HG02938 (cell line): Measurements from ENCODE around the gene RHOA.

ENCODE experiments used
- ATAC-seq: cut with Tn5 transposase; IDR thresholded peaks from one replicate; pipeline ENCODE4 v1.9.1; 2021; ENCODE audit warnings: mild to moderate bottlenecking, moderate library complexity; ENCODE audit not compliant: unreplicated experiment

RHOA gene

GRCh38 chr3:49411968-49412631 lies at the start of gene RHOA, which contains the start of gene TCTA:
RHOA (minus strand) TSS chr3:49411976; CDS start chr3:49375589, 36,387 bp downstream.
TCTA (plus strand) TSS chr3:49412423; CDS start chr3:49412427, 4 bp downstream.
- peak; percentile 80 for ATAC-seq

GRCh38 chr3:49460956-49461355 lies 49.2 kb upstream of the RHOA start:
- ATAC-seq, result no peak

DNA sequence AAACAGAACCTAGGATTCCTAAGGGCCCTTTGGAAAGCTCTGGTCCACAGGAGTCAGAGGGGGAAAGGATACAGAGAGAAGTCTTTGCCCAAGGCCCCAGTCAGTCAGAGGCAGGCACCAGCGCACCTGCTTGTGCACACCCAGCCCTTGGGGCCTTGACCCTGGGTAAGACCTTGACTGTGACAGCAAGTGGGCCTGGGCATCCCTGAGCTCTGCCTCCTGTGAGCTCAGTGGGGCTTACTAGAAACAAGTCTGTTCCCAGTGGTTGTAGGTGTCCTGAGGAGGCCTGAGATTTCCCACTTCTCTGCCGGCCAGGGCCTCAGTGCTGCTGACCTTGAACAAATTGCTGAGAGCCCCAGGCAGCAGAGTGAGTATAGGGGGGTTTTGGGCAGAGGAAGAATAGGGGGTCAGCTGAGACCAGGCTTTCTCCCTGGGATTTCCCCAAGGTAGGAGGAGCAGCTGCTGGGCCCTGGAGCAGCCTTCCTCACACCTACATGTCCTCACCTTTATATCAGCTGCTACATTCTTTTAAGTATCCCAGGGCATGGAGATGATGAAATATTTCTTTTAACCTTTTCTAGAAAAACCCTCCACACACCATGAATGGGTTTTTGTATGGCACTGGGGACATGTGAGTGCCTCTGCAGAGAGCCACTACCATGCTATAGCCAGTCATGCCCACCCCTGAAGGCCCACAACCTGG lies 48.6 kb upstream of the RHOA start:
- no peak for ATAC-seq

DNA sequence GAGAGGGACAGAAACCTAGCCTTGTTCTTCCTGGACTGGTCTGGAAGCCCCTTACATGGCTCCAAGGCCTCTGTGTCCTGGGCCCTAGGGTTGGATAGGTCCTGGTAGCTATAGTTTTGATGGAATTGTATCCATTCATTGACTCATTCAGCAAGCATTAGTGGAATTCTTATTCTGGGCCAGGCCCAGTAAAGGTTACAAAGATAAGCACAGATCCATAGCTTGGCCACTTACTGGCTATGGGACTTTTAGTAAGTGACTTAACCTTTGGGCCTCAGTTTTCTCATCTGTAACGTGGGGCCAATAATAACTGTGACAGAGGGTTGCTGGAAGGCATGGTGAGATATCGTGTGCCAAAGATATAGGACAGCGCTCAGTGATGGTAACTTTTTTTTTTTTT lies 44.7 kb upstream of the RHOA start:
- no peak for ATAC-seq

DNA sequence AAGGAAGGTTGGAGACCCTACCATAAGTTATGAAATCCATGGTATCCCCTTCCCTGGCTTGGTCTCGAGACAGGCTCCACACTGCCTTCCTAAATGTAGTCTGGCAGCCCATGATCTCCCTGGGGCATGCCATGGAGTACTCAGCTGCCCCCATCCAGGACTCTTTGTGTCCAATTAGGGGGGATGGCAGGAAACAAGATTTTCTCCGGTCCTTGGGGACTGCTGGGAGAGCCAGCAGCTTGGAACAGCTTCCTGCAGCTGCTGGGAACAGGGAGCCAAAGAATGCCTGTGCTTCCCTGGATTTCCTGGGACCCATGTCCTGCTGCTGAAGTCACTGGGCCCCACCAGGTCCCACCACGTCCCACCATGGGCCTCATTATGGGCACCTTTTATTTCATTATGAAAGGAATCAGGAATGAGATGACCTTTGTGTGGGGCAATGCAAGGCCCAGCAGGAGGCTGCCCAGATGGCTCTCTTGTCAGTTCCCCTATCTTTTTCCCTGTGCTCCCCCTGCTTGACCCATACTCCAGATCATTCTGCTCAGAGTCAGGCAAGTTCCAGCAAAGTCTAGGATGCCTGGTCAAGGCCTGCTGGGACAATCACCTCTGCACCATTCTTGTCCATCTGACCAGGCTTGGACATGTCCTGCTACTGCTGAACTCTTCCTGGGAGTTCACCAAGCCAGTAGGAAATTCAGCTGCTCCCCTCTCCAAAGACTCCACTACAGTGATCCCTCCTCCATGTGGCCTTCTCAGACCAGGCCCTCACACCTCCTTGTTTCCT lies 43.3 kb upstream of the RHOA start:
- ATAC-seq, result no peak

- ATAC-seq, result no peak
Measured at GRCh38 chr3:49454458-49454857, 42.7 kb upstream of the RHOA start.

GRCh38 chr3:49453621-49454020 lies 41.8 kb upstream of the RHOA start:
- ATAC-seq, result no peak

- no peak for ATAC-seq
Measured at GRCh38 chr3:49445391-49445790, 33.6 kb upstream of the RHOA start.

DNA sequence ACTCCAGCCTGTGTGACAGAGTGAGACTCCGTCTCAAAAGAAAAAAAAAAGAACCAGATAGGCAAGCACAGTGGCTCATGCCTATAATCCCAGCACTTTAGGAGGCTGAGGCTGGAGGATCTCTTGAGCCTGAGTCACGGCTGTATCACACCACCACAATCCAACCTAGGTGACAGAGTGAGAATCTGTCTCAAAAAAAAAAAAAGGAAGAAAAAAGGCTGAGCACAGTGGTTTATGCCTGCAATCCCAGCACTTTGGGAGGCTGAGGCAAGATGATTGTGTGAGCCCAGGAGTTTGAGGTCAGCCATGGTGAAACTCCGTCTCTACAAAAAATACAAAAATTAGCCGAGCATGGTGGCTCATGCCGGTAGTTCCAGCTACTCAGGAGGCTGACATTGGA lies 23.0 kb upstream of the RHOA start:
- ATAC-seq, result no peak

- ATAC-seq, result no peak
Measured at GRCh38 chr3:49428752-49429080, 16.9 kb upstream of the RHOA start.

- ATAC-seq, result no peak
Measured at GRCh38 chr3:49427586-49427985, 15.8 kb upstream of the RHOA start.

DNA sequence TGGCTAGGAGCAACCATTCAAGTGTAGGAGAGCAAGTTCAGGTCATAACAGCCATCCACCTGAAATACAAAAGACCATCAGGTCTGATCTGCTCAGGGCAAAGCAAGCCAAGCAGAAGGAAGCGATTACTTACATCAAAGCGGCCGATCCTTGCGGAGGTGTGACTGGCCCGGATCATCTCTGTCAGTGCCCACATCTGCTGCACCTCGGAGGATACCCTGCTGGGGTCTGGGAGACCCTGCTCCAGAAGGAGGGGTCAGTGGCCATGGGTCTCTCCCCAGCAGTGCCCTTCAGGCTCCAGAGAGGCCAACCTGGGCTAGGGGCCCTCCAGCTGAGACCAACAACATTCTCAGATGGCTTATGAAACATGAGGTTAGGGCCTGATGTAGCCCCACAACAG lies 13.0 kb upstream of the RHOA start:
- ATAC-seq, result no peak

DNA sequence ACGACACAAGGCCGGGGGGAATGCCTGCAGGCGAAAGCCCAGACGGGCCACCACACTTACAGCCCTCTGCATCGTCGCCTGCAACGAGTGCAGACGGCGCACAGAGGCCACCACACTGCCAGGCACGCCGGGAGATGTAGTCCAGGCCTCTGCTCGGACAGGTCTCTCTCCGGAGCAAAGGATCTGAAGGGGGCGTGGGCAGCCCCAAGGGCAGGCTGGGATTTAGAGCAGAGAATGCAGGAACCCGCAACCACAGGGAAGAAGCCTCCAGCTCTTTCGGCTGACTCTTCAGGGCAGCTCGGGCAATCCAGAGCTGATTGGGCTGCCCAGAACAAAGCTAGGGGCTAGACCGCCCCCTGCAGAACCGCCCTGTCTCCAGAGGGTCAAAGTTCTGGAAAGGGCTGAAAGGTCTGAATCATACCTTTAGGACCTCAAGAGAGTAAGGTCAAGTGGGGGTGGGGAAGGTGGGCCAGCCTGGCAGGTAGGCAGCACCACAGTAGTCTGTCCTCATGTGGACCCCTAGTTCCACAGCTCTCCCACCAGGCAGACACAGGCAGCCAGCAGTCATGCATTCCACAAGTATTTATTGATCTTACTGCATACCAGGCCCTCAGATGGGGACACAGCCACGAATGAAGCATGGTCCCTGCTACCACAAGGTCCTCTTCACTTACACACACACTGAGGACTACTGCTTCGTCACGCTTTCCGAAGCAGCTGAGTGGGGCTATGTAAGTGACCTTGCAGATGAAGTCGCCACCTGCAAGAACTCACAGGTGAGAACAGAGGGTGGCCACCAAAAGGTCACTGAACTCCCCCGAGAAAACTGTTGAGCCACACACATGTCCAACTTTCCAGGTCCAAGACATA lies 10.8 kb upstream of the RHOA start, which contains the start of gene AMT:
AMT (minus strand) TSS at position 95 of the 870 bp plus-strand sequence; CDS start at position 72, 23 bp downstream.
- no peak for ATAC-seq

DNA sequence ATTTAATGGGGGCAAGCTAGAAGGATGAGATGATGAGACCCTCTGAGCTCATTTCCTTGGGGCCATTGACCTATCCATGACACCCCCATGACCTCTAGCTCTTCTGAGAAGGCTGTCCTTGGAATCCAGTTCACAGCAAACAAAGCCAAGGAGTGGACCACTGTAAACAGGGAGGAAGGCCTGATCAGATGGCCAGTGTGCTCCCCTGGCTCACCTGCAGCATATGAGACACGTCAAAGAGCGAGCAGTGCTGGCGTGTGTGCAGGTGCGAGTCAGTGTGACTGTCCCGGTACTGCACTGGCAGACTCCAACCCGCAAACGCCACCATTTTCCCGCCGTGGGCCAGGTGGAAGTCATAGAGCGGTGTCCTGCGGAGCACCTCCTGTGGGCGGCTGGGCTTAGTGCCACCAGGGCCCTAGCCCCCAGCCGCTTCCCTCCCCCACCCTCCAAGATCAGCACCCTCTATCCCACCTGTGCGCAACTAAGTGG lies 10.2 kb upstream of the RHOA start:
- no peak for ATAC-seq

DNA sequence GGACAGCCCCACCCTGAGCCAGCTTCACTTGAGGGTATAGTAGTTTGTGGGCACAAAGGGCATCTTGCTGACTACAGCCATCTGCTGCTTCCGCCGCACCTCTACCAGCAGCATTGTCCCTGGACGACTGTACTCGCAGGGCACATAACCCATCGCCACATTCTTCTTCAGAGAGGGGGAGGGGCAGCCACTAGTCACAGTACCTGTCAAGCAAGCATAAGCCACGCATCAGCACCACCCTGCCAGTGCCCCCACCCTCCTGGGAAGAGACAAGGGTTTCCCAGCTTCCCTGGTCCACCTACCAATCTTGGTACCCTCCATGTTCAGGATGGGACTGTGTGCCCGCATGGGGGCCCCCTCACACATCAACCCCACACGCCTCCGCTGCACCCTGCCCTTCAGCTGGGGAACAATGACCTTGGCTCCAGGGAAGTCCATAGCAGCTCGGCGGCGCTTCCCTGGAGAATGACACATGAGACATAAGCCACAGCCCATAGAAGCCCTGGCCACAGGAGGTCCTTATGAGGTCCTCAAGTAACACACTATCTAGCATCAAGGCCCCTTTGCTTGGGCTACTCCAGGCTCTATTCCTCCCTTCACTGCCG lies 5.8 kb upstream of the RHOA start:
- ATAC-seq, result no peak

DNA sequence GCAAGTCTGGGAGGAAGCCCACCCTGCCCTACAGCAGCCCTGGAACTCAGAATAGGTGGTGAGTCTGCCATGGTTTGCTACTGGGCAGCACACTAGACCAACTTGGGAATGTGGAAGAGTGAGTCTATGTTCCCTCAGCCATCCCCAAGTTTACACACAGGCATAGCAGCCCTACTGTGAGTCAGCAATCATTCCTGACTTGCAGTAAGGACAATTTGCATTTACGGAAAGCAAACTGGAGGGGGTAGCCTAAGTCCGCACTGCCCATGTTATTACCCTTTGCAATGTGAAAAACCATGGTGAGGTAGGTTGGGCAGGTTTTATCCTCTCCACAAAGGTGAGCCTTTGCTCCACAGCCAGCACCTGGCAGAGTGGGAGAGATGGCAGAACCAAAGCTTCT lies 5.1 kb upstream of the RHOA start:
- ATAC-seq, result no peak

GRCh38 chr3:49415931-49416601 lies 4.3 kb upstream of the RHOA start:
- no peak for ATAC-seq

- ATAC-seq, result no peak
Measured at GRCh38 chr3:49414753-49415152, 3.0 kb upstream of the RHOA start.

DNA sequence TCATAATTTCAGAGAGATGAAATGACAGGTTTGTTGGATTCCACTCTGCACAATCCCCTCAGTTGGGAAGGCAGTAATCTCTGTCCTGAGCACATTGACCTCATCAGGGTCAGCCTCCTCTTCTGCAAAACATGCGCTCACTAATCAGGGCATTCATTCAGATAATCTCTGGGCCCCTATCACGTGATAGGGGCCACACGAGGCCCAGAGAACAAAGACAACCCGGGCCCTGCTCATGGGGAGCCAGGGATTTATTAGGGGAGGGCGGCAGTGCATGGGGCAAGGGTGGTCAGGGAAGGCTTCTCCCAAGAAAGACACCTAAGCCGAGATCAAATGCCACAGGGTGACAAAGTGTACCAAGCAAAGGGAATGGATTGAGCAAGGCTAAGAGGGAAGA lies 1.6 kb upstream of the RHOA start:
- no peak for ATAC-seq
